Activated CD8-positive, alpha-beta memory T cell treated with anti-CD3 and anti-CD28 coated beads for 36 hours (primary cell): ENCODE measurements around the gene OR11G2. TPM values are rescaled to one million over a fixed set of nuclear protein-coding genes. Genes with fewer than 3 reads are reported as not detected.
"Not testable (repeated sequence)": the region's sequence is repeated elsewhere in the genome, so short reads cannot be mapped to it uniquely, and the experiment has no call there.

Experiments used
- CTCF ChIA-PET: fragments of 350-600 bp; sonication (Branson Sonifier 250); formaldehyde crosslinking; loops from one replicate; lab custom pipeline; 2021; ENCODE audit warnings: antibody characterized with exemption; lab: Charles Lee
- POLR2A ChIA-PET: fragments of 350-600 bp; sonication (Branson Sonifier 250); formaldehyde crosslinking; loops from one replicate; lab custom pipeline; 2021; ENCODE audit warnings: antibody characterized with exemption; lab: Charles Lee
- total RNA-seq, 2 experiments: library from RNA; stranded (reverse); gene quantifications; one replicate each; pipeline ENCODE4 v1.2.3, GENCODE V29; 2021

OR11G2 gene
- total RNA-seq, result not detected

DNA sequence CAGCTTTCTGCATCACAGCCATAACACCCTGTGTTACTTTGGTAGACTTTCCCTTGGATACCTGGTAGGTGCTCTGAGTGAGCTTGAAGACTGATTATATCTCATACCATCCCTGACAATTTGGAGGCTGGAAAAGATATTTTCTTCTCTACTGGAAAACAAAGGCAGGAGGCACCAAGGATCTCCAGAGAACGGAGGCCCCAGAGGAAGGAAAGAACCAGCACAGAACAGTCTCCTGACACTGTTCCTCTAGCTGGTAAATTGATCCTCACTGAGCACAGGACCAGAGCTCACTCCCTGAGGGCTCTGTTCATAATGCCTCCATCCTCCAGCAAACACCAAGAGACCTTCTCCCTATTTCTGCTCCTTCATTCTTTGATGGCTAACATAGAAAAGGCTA lies at the start of gene OR11G2:
Gene OR11G2, plus strand, starts transcription at position 301 of the 400 bp plus-strand sequence. CDS start 6,542 bp downstream, outside the sequence.
- ChIA-PET CTCF (no interaction called here), POLR2A (no interaction called here)

GRCh38 chr14:20143911-20144310 lies 46.8 kb upstream of the OR11G2 start:
- CTCF ChIA-PET, result interaction anchor here (0.7 kb wide), 1 partner anchor 52 kb away, joined by 3 read pairs; no protein-coding TSS in a partner anchor
- POLR2A ChIA-PET, result no interaction called here

- ChIA-PET CTCF (no interaction called here), POLR2A (no interaction called here)
These were observed 45.9 kb upstream of the OR11G2 start for GRCh38 chr14:20144820-20145219.

- POLR2A ChIA-PET, result no interaction called here
These were observed 26.2 kb upstream of the OR11G2 start for GRCh38 chr14:20164462-20164861.

DNA sequence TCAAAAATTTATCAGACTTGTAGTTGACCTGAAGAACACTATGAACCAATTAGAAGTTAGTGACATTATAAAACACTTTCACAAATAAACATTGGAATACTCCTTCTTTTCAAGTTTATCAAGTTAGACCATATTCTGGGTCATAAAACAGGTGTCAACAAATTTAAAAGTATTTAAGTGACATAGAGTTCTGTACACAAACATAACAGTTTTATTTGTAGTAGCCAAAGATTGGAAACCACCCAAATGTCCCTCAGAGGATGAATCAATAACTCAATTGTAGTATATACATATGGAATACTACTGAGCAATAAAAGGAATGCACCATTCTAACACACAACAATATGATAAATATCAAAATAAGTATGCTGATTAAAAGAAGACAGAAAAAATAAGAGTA lies 23.6 kb upstream of the OR11G2 start:
- ChIA-PET POLR2A (no interaction called here), CTCF (no interaction called here)

More at GRCh38 chr14:20164462-20164861, 26.2 kb upstream of the OR11G2 start:
- CTCF ChIA-PET, result no interaction called here

DNA sequence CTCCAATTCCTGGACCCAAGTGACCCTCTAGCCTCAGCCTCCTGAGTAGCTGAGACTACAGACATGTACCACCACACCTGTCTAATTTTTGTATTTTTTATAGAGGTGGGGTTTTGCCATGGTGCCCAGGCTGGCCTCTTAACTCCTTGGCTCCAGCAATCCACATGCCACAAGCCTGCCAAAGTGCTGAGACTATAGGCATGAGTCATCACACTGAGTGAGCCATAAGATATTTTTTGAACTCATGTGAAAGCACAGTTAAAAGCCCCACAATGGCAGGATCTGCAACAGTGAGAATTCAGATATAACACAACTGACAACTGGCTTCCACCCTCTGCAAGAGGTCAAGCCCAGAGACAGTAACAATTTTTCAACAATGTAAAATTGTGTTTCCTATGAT lies 20.8 kb upstream of the OR11G2 start:
- POLR2A ChIA-PET, CTCF ChIA-PET: not testable (repeated sequence)

DNA sequence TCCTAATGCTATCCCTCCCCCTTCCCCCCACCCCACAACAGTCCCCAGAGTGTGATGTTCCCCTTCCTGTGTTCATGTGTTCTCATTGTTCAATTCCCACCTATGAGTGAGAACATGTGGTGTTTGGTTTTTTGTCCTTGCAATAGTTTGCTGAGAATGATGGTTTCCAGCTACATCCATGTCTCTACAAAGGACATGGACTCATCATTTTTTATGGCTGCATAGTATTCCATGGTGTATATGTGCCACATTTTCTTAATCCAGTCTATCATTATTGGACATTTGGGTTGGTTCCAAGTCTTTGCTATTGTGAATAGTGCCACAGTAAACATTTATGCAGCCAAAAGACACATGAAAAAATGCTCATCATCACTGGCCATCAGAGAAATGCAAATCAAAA lies 16.5 kb upstream of the OR11G2 start:
- POLR2A ChIA-PET, CTCF ChIA-PET: not testable (repeated sequence)

DNA sequence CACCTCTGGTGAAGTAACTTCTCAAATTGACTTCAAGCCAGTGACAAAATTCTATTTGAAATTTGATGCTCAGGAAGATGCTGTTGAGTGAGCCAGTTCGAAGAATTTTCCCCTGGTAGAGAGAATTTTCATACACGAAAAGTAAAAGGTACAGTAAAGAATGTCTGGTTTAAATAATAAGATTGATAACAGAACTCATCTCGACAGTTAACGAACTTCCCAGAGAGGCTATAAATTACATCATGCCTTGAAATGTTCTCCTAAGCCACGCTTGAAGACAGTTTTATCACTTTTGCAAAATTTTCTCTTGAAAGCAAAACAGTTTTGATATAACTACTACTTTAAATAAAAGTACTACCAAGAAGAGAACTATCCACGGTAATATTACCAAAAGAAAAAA lies 14.4 kb upstream of the OR11G2 start:
- ChIA-PET CTCF (no interaction called here), POLR2A (no interaction called here)

- CTCF ChIA-PET, result no interaction called here
- POLR2A ChIA-PET, result no interaction called here
These were observed 13.2 kb upstream of the OR11G2 start for GRCh38 chr14:20177433-20177974.

- CTCF ChIA-PET, result no interaction called here
- POLR2A ChIA-PET, result no interaction called here
These were observed 11.5 kb upstream of the OR11G2 start for GRCh38 chr14:20179218-20179617.

DNA sequence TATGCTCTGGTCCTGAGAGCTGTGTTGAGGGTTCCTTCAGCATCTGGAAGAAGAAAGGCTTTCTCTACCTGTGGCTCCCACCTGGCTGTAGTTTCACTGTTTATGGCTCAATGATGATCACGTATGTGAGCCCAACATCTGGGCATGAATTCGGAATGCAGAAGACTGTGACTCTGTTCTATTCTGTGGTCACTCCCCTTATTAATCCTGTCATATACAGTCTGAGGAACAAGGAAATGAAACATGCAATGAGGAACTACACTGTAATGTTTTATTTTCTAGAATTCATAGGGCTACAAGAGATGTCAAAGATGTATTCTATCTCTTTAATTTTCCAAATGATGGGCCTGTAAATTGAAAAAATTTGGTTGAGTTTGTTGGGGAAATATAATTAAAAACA lies 10.8 kb upstream of the OR11G2 start:
- POLR2A ChIA-PET, result no interaction called here
- CTCF ChIA-PET, result no interaction called here

DNA sequence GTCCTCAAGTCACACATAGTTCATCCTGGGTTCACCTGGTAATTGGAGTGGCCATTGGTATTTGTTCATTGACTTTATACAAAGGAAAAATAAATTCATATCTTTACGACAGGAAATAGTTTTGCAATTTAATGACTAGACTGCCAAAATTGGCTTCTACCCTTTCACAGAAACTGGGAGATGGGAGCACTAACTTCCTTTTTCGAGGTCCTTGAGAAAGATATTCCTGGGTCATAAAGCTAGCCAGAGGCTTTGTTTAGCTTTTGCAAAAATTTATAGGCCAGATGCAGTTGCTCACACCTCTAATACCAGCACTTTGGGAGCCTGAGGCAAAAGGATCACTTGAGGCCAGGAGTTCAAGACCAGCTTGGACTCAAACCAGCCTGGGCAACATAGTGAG lies 10.2 kb upstream of the OR11G2 start:
- POLR2A ChIA-PET, result no interaction called here
- CTCF ChIA-PET, result no interaction called here

- POLR2A ChIA-PET, result no interaction called here
These were observed 6.5 kb upstream of the OR11G2 start for GRCh38 chr14:20184181-20184580.

GRCh38 chr14:20191396-20191795 lies 700 bp downstream of the OR11G2 start:
- ChIA-PET CTCF (no interaction called here), POLR2A (no interaction called here)

More at GRCh38 chr14:20184181-20184580, 6.5 kb upstream of the OR11G2 start:
- CTCF ChIA-PET, result no interaction called here

DNA sequence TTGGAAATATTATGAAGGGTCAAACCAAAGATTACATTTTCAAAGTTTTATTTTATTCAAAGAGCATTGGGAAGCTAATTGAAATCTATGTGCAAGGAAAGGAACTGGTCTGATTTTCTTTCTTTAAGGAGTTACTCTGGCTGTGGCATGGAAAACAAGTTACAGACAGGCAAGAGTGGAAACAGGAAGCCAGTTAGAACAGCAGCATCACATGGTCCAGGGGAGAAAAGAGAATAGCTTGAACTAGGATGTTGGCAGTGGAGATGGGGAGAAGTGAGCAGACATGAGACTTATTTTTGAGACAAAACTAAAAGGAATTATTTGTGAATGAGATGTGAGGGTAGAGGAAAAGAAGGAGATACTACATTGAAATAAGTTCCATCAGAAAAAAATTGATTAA lies 3.4 kb downstream of the OR11G2 start:
- POLR2A ChIA-PET, result no interaction called here
- CTCF ChIA-PET, result interaction anchor here (0.5 kb wide), 1 partner anchor 223 kb away, joined by 3 read pairs; no protein-coding TSS in a partner anchor

GRCh38 chr14:20195170-20195569 lies 4.5 kb downstream of the OR11G2 start:
- POLR2A ChIA-PET, CTCF ChIA-PET: not testable (repeated sequence)

- ChIA-PET CTCF (no interaction called here), POLR2A (no interaction called here)
These were observed 5.2 kb downstream of the OR11G2 start for GRCh38 chr14:20195911-20196310.

- CTCF ChIA-PET, result no interaction called here
- POLR2A ChIA-PET, result no interaction called here
These were observed 6.8 kb downstream of the OR11G2 start for GRCh38 chr14:20197459-20197858.

- POLR2A ChIA-PET, result no interaction called here
- CTCF ChIA-PET, result no interaction called here
These were observed 8.3 kb downstream of the OR11G2 start for GRCh38 chr14:20198991-20199390.

DNA sequence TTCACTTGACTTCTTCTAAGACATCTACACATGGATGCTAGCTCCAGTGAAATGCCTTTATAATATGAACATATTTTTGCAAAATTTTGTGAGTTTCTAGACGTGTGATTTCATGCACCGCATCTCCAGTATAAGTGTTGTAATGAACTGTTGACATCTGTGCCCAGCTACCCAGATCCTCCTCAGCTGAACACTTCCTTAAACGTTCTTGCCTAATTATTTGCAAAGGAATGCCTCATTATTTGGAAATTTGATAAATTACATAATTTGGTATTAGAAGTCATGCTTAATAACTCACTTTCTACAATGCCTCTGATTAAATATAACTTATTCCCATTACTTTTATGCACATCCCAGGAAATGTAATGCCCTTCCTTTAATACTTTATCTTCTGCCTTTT lies 14.0 kb downstream of the OR11G2 start:
- ChIA-PET CTCF (no interaction called here), POLR2A (no interaction called here)

- ChIA-PET CTCF (no interaction called here), POLR2A (no interaction called here)
These were observed 18.9 kb downstream of the OR11G2 start for GRCh38 chr14:20209595-20209994.

GRCh38 chr14:20212406-20212805 lies 21.7 kb downstream of the OR11G2 start:
- CTCF ChIA-PET, result not testable (repeated sequence)
- POLR2A ChIA-PET, result interaction anchor here (0.6 kb wide), 1 partner anchor 102 kb away, joined by 4 read pairs; no protein-coding TSS in a partner anchor
